ENCODE measurements around the gene LCLAT1. TPM values are rescaled to one million over a fixed set of nuclear protein-coding genes. Genes with fewer than 3 reads are reported as not detected.

Gene LCLAT1
- total and polyA plus RNA-seq, 8 donors: 13.1 to 24.9 (median 14.8) TPM

DNA sequence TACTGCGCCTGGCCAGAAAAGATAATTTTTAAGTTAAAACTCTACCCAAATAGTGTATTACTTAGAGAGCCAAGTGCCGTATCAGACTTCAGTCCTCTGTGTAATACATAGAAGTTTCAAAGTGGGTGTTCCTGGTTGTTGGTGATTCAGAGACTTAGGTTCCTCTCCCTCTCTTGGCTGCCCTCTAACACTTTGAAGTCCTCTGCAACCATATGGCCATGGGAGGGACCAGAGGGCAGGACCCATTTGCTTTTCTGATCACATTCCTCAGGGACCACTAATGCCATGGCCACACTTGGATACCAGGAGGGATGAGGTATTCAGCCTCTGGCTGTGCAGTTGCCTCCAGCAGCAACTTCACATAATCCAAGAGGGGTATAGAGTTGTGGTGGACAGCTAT is 228.7 kb downstream of the LCLAT1 start:
- DNase-seq (no peak), ATAC-seq (no peak)
- Histone ChIP-seq H3K27ac (no peak overlapping the region), H3K4me3 (no peak overlapping the region), H3K27me3 (no peaks in the 10 kb centered on the region), H3K36me3 (no peaks in the 10 kb centered on the region), H3K9me3 (no peaks in the 10 kb centered on the region), H3K4me1 (no peaks in the 10 kb centered on the region)
- intact Hi-C loops (cut with DNase I): no loop called here
- TF ChIP-seq, protein P1, sequence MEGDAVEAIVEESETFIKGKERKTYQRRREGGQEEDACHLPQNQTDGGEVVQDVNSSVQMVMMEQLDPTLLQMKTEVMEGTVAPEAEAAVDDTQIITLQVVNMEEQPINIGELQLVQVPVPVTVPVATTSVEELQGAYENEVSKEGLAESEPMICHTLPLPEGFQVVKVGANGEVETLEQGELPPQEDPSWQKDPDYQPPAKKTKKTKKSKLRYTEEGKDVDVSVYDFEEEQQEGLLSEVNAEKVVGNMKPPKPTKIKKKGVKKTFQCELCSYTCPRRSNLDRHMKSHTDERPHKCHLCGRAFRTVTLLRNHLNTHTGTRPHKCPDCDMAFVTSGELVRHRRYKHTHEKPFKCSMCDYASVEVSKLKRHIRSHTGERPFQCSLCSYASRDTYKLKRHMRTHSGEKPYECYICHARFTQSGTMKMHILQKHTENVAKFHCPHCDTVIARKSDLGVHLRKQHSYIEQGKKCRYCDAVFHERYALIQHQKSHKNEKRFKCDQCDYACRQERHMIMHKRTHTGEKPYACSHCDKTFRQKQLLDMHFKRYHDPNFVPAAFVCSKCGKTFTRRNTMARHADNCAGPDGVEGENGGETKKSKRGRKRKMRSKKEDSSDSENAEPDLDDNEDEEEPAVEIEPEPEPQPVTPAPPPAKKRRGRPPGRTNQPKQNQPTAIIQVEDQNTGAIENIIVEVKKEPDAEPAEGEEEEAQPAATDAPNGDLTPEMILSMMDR (IDR thresholded peaks at IDR 0.05): no peak

- TF ChIP-seq, protein P1 (IDR thresholded peaks at IDR 0.05): no peak
- Histone ChIP-seq H3K27ac (no peak overlapping the region), H3K36me3 (no peaks in the 10 kb centered on the region), H3K9me3 (no peaks in the 10 kb centered on the region), H3K4me1 (no peaks in the 10 kb centered on the region), H3K27me3 (no peaks in the 10 kb centered on the region), H3K4me3 (no peak overlapping the region)
- intact Hi-C loops (cut with DNase I): no loop called here
- DNase-seq (no peak), ATAC-seq (no peak)
Measured at GRCh38 chr2:30677231-30677630, 230.2 kb downstream of the LCLAT1 start.

- Histone ChIP-seq H3K4me1 (no peaks in the 10 kb centered on the region), H3K36me3 (no peaks in the 10 kb centered on the region), H3K4me3 (no peak overlapping the region), H3K9me3 (no peaks in the 10 kb centered on the region), H3K27me3 (no peaks in the 10 kb centered on the region), H3K27ac (no peak overlapping the region)
- intact Hi-C loops (cut with DNase I): no loop called here
- TF ChIP-seq, protein P1 (IDR thresholded peaks at IDR 0.05): no peak
- ATAC-seq (no peak), DNase-seq (no peak)
Measured at GRCh38 chr2:30677861-30678385, 230.9 kb downstream of the LCLAT1 start.

GRCh38 chr2:30678410-30679137 is 231.5 kb downstream of the LCLAT1 start:
- ATAC-seq: no peak
- TF ChIP-seq, protein P1 (IDR thresholded peaks at IDR 0.05): no peak
- intact Hi-C loops (cut with DNase I): no loop called here
- H3K27me3 ChIP-seq: no peaks in the 10 kb centered on the region
- no peaks in the 10 kb centered on the region for H3K4me1 ChIP-seq
- H3K9me3 ChIP-seq: no peaks in the 10 kb centered on the region
- no peak overlapping the region for H3K27ac ChIP-seq
- no peaks in the 10 kb centered on the region for H3K36me3 ChIP-seq
- no peak overlapping the region for H3K4me3 ChIP-seq
- no peak for DNase-seq

GRCh38 chr2:30679426-30680088 is 232.5 kb downstream of the LCLAT1 start:
- intact Hi-C loops (cut with DNase I): no loop called here
- H3K4me1 ChIP-seq: no peaks in the 10 kb centered on the region
- H3K9me3 ChIP-seq: no peaks in the 10 kb centered on the region
- no peak overlapping the region for H3K4me3 ChIP-seq
- no peaks in the 10 kb centered on the region for H3K36me3 ChIP-seq
- H3K27ac ChIP-seq: no peak overlapping the region
- H3K27me3 ChIP-seq: no peaks in the 10 kb centered on the region
- DNase-seq (no peak), ATAC-seq (no peak)
- TF ChIP-seq, protein P1 (IDR thresholded peaks at IDR 0.05): no peak
